ENCODE results near the gene LAIR1. TPM values are rescaled to one million over a fixed set of nuclear protein-coding genes. Genes with fewer than 3 reads are reported as not detected.
"Not testable (repeated sequence)": the region's sequence is repeated elsewhere in the genome, so short reads cannot be mapped to it uniquely, and the experiment has no call there.

The LAIR1 gene
- total RNA-seq, 1 donor from 2014 or later: 11.1 TPM

DNA sequence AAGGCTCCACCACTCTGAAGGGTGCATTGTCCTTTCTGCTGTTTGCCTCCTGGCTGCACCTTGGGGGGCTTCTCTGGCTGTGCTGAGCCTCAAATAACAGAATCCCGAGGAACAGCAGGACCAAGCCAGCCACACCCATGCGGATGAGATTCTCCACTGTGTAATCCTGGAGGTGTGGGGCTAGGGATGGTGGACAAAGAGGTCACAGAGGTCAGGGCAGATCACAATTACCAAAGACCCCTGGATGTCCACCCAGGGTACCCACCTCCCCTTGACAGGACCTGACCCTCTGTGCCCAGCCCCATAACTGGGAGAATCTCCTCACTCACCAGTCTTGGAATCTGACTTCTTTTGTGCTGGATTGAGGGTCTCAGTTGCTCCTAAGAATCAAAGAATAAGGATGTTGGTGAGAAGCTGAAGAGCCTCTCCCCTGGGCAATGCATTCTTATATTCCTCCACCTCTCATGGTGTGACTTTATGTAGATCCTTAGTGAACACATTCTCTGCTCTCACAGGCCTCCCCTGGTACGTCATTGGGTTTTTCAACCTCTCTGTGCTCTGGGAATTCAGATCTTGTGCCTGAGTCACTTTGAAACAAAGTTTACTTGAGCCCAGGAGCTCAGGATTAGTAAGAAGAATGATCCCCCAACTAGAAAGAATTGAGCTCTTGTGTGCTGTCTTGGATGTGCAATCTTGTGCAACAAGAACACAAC lies 31.0 kb downstream of the LAIR1 start:
- Histone ChIP-seq H3K4me1 (no peaks in the 10 kb centered on the region), H3K27ac (no peak overlapping the region), H3K4me3 (no peak overlapping the region), H3K9me3 (no peaks in the 10 kb centered on the region), H3K36me3 (no peaks in the 10 kb centered on the region), H3K27me3 (no peaks in the 10 kb centered on the region)
- TF ChIP-seq, protein P1, sequence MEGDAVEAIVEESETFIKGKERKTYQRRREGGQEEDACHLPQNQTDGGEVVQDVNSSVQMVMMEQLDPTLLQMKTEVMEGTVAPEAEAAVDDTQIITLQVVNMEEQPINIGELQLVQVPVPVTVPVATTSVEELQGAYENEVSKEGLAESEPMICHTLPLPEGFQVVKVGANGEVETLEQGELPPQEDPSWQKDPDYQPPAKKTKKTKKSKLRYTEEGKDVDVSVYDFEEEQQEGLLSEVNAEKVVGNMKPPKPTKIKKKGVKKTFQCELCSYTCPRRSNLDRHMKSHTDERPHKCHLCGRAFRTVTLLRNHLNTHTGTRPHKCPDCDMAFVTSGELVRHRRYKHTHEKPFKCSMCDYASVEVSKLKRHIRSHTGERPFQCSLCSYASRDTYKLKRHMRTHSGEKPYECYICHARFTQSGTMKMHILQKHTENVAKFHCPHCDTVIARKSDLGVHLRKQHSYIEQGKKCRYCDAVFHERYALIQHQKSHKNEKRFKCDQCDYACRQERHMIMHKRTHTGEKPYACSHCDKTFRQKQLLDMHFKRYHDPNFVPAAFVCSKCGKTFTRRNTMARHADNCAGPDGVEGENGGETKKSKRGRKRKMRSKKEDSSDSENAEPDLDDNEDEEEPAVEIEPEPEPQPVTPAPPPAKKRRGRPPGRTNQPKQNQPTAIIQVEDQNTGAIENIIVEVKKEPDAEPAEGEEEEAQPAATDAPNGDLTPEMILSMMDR (IDR thresholded peaks at IDR 0.05): no peak
- intact Hi-C loops (cut with DNase I): no loop called here
- no peak for DNase-seq (ENCODE audit: low spot score in 2 of 2)

DNA sequence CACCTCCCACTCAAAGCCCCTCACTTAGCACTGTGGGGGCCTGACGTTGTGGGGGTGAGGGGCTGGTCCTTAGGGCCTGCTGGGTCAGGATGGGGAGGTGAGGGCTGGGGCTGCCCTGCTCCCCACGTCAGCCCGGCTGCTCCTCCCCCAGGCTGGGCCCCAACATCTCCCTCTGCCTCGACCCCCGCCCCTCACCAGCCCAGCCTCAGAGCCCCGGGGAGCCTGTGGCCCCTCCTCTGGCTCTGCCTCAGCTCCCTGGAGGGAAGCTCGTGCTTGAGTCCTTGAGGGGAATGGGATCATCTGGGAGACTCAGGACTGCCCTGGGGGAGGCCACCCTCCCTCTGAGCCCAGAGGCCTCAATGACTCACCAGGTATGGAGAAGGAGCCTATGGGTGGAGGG lies 32.6 kb downstream of the LAIR1 start:
- TF ChIP-seq, protein P1 (IDR thresholded peaks at IDR 0.05): no peak
- intact Hi-C loops (cut with DNase I): no loop called here
- H3K36me3 ChIP-seq: no peaks in the 10 kb centered on the region
- no peaks in the 10 kb centered on the region for H3K27me3 ChIP-seq
- no peak overlapping the region for H3K27ac ChIP-seq
- DNase-seq (ENCODE audit: low spot score in 2 of 2): no peak
- H3K9me3 ChIP-seq: no peaks in the 10 kb centered on the region
- no peak overlapping the region for H3K4me3 ChIP-seq
- no peaks in the 10 kb centered on the region for H3K4me1 ChIP-seq

DNA sequence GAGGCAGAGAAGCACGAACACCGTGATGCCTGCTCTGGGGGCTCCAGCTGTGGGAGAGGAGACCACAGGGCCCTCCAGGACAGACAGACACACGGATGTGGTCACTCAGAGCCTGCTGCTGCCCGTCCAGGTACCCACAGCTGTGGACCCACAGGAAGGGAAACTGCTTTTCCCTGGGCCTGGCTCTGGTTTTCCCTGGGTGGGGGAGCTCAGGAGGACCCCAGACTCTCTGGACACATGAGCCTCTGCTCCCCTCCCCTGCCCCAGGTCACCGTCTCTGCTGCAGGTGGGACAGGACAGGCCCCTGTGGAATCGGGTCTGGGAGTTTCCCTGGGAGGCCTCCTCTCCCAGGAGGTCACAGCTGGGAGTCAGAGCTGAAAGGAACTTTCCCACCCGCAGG lies 33.1 kb downstream of the LAIR1 start:
- Histone ChIP-seq H3K9me3 (no peaks in the 10 kb centered on the region), H3K27ac (no peak overlapping the region), H3K27me3 (no peaks in the 10 kb centered on the region), H3K4me3 (no peak overlapping the region), H3K4me1 (no peaks in the 10 kb centered on the region), H3K36me3 (no peaks in the 10 kb centered on the region)
- DNase-seq (ENCODE audit: low spot score in 2 of 2): no peak
- TF ChIP-seq, protein P1 (IDR thresholded peaks at IDR 0.05): no peak
- intact Hi-C loops (cut with DNase I): no loop called here

DNA sequence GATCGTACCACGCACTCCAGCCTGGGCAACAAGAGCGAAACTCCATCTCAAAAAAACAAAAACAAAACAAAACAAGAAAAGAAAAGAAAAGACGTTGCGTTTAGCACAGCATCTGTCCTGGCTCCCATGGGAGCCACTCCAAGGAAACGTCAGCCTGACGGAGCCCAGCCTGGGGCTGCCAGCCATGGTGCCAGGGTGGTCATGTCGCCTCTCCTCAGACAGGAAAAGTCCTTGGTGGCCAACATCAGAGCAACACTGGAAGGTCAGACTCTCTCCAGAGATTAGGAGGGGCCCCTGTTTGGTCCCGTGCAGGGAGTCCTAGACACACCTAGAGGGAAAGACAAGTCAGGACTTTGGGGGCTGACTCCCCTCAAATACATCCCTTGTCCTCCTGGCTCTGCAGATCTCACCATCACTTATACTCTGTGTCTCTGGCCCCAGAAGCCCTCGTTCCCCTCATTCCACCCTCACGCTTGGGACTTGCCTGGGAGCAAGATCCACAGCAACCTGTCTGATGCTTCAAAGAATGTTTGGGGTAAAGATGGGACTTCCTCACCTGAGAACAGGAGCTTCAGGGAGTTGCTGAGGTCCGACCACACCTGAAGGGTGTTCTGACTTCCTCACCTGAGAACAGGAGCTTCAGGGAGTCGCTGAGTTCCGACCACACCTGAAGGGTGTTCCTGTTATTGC lies 35.1 kb downstream of the LAIR1 start:
- no peaks in the 10 kb centered on the region for H3K36me3 ChIP-seq
- H3K4me3 ChIP-seq: no peak overlapping the region
- no peak for DNase-seq (ENCODE audit: low spot score in 2 of 2)
- no peaks in the 10 kb centered on the region for H3K4me1 ChIP-seq
- H3K9me3 ChIP-seq: no peaks in the 10 kb centered on the region
- intact Hi-C loops (cut with DNase I): no loop called here
- H3K27me3 ChIP-seq: no peaks in the 10 kb centered on the region
- TF ChIP-seq, protein P1 (IDR thresholded peaks at IDR 0.05): no peak
- H3K27ac ChIP-seq: no peak overlapping the region

DNA sequence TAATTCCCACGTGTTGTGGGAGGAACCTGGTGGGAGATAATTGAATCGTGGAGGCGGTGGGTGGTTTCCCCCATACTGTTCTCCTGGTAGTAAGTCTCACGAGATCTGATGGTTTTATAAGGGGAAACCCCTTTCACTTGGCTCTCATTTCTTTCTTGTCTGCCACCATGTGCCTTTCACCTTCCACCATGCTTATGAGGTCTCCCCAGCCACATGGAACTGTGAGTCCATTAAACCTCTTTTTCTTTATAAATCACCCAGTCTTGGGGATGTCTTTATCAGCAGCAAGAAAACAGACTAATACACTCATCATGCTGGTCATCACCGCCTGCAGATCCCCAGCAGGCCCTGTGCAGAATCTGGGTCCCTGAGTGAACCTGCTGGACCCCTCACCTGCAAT lies 36.0 kb downstream of the LAIR1 start:
- intact Hi-C loops (cut with DNase I); H3K27ac ChIP-seq; DNase-seq (ENCODE audit: low spot score in 2 of 2); H3K4me3 ChIP-seq; H3K27me3 ChIP-seq; H3K4me1 ChIP-seq; H3K9me3 ChIP-seq; H3K36me3 ChIP-seq: not testable (repeated sequence)

DNA sequence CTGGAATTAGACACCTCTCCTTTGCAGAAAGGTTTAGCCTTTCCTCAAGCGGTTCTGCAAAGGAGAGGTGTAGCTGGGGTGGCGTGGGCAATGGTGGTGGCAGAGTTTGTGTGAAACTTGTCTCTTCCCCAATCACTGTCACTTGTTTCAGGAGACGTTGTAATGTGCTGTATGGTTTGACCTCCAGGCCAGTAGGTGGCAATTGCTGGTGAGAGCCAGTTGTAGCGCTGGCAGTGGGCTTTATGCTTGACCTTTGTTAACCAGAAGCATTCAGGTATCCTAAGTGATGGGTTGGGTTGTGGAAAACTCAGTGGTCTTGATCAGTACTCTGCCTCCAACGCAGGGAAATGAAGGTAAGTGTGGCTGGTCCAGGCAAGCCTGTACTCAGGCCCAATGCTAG lies 39.1 kb downstream of the LAIR1 start:
- Histone ChIP-seq H3K4me3 (no peak overlapping the region), H3K9me3 (no peaks in the 10 kb centered on the region), H3K4me1 (no peaks in the 10 kb centered on the region), H3K27ac (no peak overlapping the region), H3K36me3 (no peaks in the 10 kb centered on the region), H3K27me3 (no peaks in the 10 kb centered on the region)
- DNase-seq (ENCODE audit: low spot score in 2 of 2): no peak
- intact Hi-C loops (cut with DNase I): no loop called here
- TF ChIP-seq, protein P1 (IDR thresholded peaks at IDR 0.05): no peak

Measured in ascending aorta (tissue), 2 donors.